Upper lobe of left lung (tissue), 6 donors: ENCODE data around the gene KLHL33. TPM values are rescaled to one million over a fixed set of nuclear protein-coding genes. Genes with fewer than 3 reads are reported as not detected.

Experiments
- ATAC-seq, 2 donors: fragments of 200-7000 bp; cut with Tn5 transposase; one replicate each; pipeline ENCODE4 v1.9.1; 2022; ENCODE audit warnings: mild to moderate bottlenecking in 2 of 2, moderate library complexity in 2 of 2; ENCODE audit not compliant: low FRiP score in 2 of 2
- DNase-seq, 2 donors: peaks; one replicate each; pipeline ENCODE4 v3.0.0-alpha.2; 2019 to 2020
- H3K27ac ChIP-seq, 4 donors: fragments of 200-600 bp; sonication (generic); one replicate each; pipeline ENCODE4 v1.5.1; 2016 to 2019
- H3K27me3 ChIP-seq, 4 donors: fragments of 200-600 bp; sonication (generic); one replicate each; pipeline ENCODE4 v1.5.1; 2017 to 2019
- H3K36me3 ChIP-seq, 4 donors: fragments of 200-600 bp; sonication (generic); one replicate each; pipeline ENCODE4 v1.5.1; 2016 to 2019
- H3K4me1 ChIP-seq, 4 donors: fragments of 200-600 bp; sonication (generic); one replicate each; pipeline ENCODE4 v1.5.1; 2018 to 2019
- H3K4me3 ChIP-seq, 4 donors: fragments of 200-600 bp; sonication (generic); one replicate each; pipeline ENCODE4 v1.5.1; 2017 to 2019; ENCODE audit warnings: mild to moderate bottlenecking in 2 of 4, moderate library complexity in 1 of 4
- H3K9me3 ChIP-seq, 4 donors: fragments of 200-600 bp; sonication (generic); one replicate each; pipeline ENCODE4 v1.5.1; 2018 to 2019
- CTCF ChIP-seq, 6 experiments: fragments of 450-650 bp in 4 of 6; fragments of 200-600 bp in 2 of 6; sonication (generic) in 2 of 6; IDR thresholded peaks; one replicate each; pipeline ENCODE4 v1.5.1; 2016 to 2019; ENCODE audit warnings: antibody characterized with exemption in 6 of 6
- EP300 ChIP-seq, 4 donors: sonication (generic); formaldehyde crosslinking; IDR thresholded peaks; one replicate each; pipeline ENCODE4 v1.5.1; 2017; ENCODE audit warnings: antibody characterized with exemption in 4 of 4, control low read depth in 2 of 4
- POLR2A ChIP-seq, 4 donors: fragments of 450-650 bp; IDR thresholded peaks; one replicate each; pipeline ENCODE4 v1.5.1; 2016 to 2017; ENCODE audit warnings: antibody characterized with exemption in 4 of 4, mild to moderate bottlenecking in 2 of 4
- POLR2AphosphoS5 ChIP-seq, 2 donors: sonication (generic); formaldehyde crosslinking; IDR thresholded peaks; one replicate each; pipeline ENCODE4 v1.5.1; 2017; ENCODE audit warnings: antibody characterized with exemption in 2 of 2
- WGBS, 2 donors: methylation state at CpG; one replicate each; pipeline ENCODE4 v1.1.5; 2017 to 2018; 5-methylcytosine and 5-hydroxymethylcytosine counted together
- total RNA-seq, 6 donors: library from RNA; depleted of rRNA in 4 of 6; stranded (reverse); fragments of >200 nt in 4 of 6; gene quantifications; one replicate each; pipeline versions ENCODE4 v1.1.0 to v1.2.1, GENCODE V29; 2016 to 2021
- donor health status: DM: no; HTN: no; CAD: no; lungs with moderate emphysema.
- donor health status: DM: no; HTN: yes; CAD: no; lungs with severe emphysema.

The KLHL33 gene
- total RNA-seq, 6 donors from 2014 or later, result 0.22 to 0.60 (median 0.24) TPM; not detected in 3

- no peak for DNase-seq
- TF ChIP-seq CTCF (IDR thresholded peaks at IDR 0.05) (no peak), POLR2AphosphoS5 (IDR thresholded peaks at IDR 0.05) (no peak), EP300 (IDR thresholded peaks at IDR 0.05) (no peak), POLR2A (IDR thresholded peaks at IDR 0.05) (no peak)
These were observed 5.5 kb upstream of the KLHL33 start for GRCh38 chr14:20441461-20441860.

DNA sequence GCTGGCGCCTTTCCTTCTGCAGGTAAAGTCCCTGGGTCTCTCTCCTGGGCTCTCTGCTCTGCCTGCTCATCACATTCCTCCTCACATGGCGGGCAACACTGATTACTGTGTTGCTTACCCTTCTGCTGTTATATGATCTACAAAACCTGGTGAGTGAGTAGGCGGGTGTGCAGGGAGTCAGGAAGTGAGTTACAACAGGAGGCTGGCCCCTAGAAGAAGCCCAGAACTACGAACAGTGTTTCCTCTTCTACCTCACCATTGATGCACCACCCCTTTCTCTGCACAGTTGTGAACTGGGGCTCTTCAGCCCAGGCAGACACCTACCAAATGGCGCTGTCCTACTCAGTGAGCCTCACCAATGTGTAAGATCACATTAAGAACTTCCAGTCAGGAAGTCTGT lies 4.9 kb upstream of the KLHL33 start:
- no peak for ATAC-seq
- no peak for TF ChIP-seq POLR2A (IDR thresholded peaks at IDR 0.05)
- no peak for TF ChIP-seq CTCF (IDR thresholded peaks at IDR 0.05)
- TF ChIP-seq EP300 (IDR thresholded peaks at IDR 0.05), result no peak
- TF ChIP-seq POLR2AphosphoS5 (IDR thresholded peaks at IDR 0.05), result no peak

More at GRCh38 chr14:20441461-20441860, 5.5 kb upstream of the KLHL33 start:
- H3K36me3 ChIP-seq, result peaks cover 7 to 17% (median 10%) of the 10 kb centered on the region in 4 donors
- WGBS, 2 donors, result 70 to 76% methylated on average over 2 of the region's 2 CpGs
- H3K27me3 ChIP-seq, result no peaks in the 10 kb centered on the region
- H3K4me3 ChIP-seq, result no peak overlapping the region
- H3K9me3 ChIP-seq, result no peaks in the 10 kb centered on the region
- no peak for ATAC-seq
- H3K4me1 ChIP-seq, result peaks cover 0 to 4% (median 0%) of the 10 kb centered on the region in 4 donors
- no peak overlapping the region for H3K27ac ChIP-seq

DNA sequence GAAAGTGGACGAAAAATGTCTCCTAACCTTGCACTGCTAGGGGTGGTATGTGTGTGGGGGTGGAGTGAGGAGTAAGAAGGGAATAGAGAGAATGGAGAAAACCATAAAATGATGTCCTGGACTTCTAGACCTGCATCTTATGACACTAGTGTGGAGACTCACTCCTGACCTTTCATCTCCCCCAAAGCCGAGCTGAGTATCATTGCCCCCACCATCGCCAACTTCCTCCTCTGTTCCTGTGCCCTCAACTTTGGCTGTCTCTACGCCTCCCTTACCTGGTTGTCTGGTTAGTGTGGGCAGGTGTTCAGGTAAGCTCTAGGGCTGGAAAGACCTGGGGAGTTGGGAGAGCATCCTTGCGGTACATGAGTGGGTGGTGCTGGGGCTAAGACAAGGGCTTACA lies 4.5 kb upstream of the KLHL33 start:
- ATAC-seq, result no peak
- Histone ChIP-seq H3K36me3 (peaks cover 0 to 9% (median under 1%) of the 10 kb centered on the region in 4 donors), H3K27me3 (no peaks in the 10 kb centered on the region), H3K4me1 (peaks cover 0 to 4% (median 0%) of the 10 kb centered on the region in 4 donors), H3K27ac (no peak overlapping the region), H3K9me3 (no peaks in the 10 kb centered on the region), H3K4me3 (no peak overlapping the region)
- no peak for TF ChIP-seq EP300 (IDR thresholded peaks at IDR 0.05)
- TF ChIP-seq POLR2A (IDR thresholded peaks at IDR 0.05), result no peak
- no peak for TF ChIP-seq POLR2AphosphoS5 (IDR thresholded peaks at IDR 0.05)
- no peak for TF ChIP-seq CTCF (IDR thresholded peaks at IDR 0.05)
- DNase-seq, result no peak
- 84 to 87% methylated on average over 4 to 5 of the region's 5 CpGs for WGBS, 2 donors

More for the DNA sequence above, 4.9 kb upstream of the KLHL33 start:
- Histone ChIP-seq H3K27ac (no peak overlapping the region), H3K36me3 (peaks cover under 1 to 11% (median 4%) of the 10 kb centered on the region in 4 donors), H3K9me3 (no peaks in the 10 kb centered on the region), H3K27me3 (no peaks in the 10 kb centered on the region), H3K4me3 (no peak overlapping the region), H3K4me1 (peaks cover 0 to 4% (median 0%) of the 10 kb centered on the region in 4 donors)
- 68 to 70% methylated on average over 5 of the region's 5 CpGs for WGBS, 2 donors
- no peak for DNase-seq

GRCh38 chr14:20438664-20439063 lies 2.7 kb upstream of the KLHL33 start:
- TF ChIP-seq EP300 (IDR thresholded peaks at IDR 0.05), result no peak
- TF ChIP-seq POLR2A (IDR thresholded peaks at IDR 0.05), result no peak
- no peak for TF ChIP-seq CTCF (IDR thresholded peaks at IDR 0.05)
- TF ChIP-seq POLR2AphosphoS5 (IDR thresholded peaks at IDR 0.05), result no peak
- ATAC-seq, result no peak
- peaks cover 0 to 4% (median 0%) of the 10 kb centered on the region in 4 donors for H3K4me1 ChIP-seq
- 87% methylated on average over 7 of the region's 7 CpGs for WGBS, 2 donors
- no peak overlapping the region for H3K27ac ChIP-seq
- DNase-seq, result no peak
- H3K4me3 ChIP-seq, result no peak overlapping the region
- no peaks in the 10 kb centered on the region for H3K9me3 ChIP-seq
- H3K27me3 ChIP-seq, result no peaks in the 10 kb centered on the region
- no peaks in the 10 kb centered on the region for H3K36me3 ChIP-seq

DNA sequence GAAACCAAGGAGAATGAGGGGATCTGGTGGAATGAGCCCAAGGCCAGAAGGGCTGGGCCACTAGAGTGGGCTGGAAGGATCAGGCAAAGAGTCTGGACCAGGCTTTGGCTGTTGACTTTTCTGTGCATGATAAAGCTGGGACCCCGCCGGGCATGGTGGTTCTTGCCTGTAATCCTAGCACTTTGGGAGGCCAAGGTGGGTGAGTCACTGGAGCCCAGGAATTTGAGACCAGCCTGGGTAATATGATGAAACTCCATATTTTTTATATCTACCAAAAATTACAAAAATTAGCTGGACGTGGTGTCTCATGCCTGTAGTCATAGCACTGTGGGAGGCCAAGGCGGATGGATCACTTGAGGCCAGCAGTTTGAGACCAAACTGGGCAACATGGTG lies 393 bp upstream of the KLHL33 start:
- DNase-seq (no peak), ATAC-seq (no peak)
- Histone ChIP-seq H3K36me3 (no peaks in the 10 kb centered on the region), H3K27ac (no peak overlapping the region), H3K4me1 (peaks cover 0 to 4% (median 0%) of the 10 kb centered on the region in 4 donors), H3K27me3 (no peaks in the 10 kb centered on the region), H3K9me3 (no peaks in the 10 kb centered on the region), H3K4me3 (no peak overlapping the region)
- WGBS, 2 donors, result 88 to 91% methylated on average over 4 of the region's 4 CpGs
- no peak for TF ChIP-seq POLR2A (IDR thresholded peaks at IDR 0.05)
- TF ChIP-seq CTCF (IDR thresholded peaks at IDR 0.05), result no peak
- TF ChIP-seq EP300 (IDR thresholded peaks at IDR 0.05), result no peak
- no peak for TF ChIP-seq POLR2AphosphoS5 (IDR thresholded peaks at IDR 0.05)
